ENCODE data around the gene RAG1.
"Not testable (repeated sequence)": the region's sequence is repeated elsewhere in the genome, so short reads cannot be mapped to it uniquely, and the experiment has no call there.

The RAG1 gene

GRCh38 chr11:36567694-36568093 is at the start of gene RAG1:
Gene RAG1 (plus strand): TSS chr11:36568007. CDS start chr11:36573305, 5,298 bp downstream.
- Mint-ChIP-seq H3K36me3 (no peaks in the 10 kb centered on the region), H3K9me3 (no peaks in the 10 kb centered on the region), H3K27me3 (peaks cover 54% of the 10 kb centered on the region), H3K4me1 (peaks cover 6% of the 10 kb centered on the region), H3K27ac (no peak within 1 kb of the TSS), H3K4me3 (no peak within 1 kb of the TSS)
- DNase-seq = no peak
- CTCF ChIA-PET = interaction anchor here (1.3 to 9.8 kb wide), 2 partner anchors 168 to 179 kb away, joined by 3 to 204 read pairs; no protein-coding TSS in a partner anchor

GRCh38 chr11:36530840-36531239 is 37.0 kb upstream of the RAG1 start:
- Mint-ChIP-seq H3K36me3 (peaks cover 2% of the 10 kb centered on the region), H3K27me3 (peaks cover 7% of the 10 kb centered on the region), H3K4me3 (no peak overlapping the region), H3K9me3 (no peaks in the 10 kb centered on the region), H3K27ac (no peak overlapping the region), H3K4me1 (no peaks in the 10 kb centered on the region)
- no peak for DNase-seq
- CTCF ChIA-PET = no interaction called here

GRCh38 chr11:36532941-36533601 is 34.7 kb upstream of the RAG1 start:
- H3K27me3 Mint-ChIP-seq = peaks cover 6% of the 10 kb centered on the region
- H3K27ac Mint-ChIP-seq = no peak overlapping the region
- H3K4me3 Mint-ChIP-seq = no peak overlapping the region
- DNase-seq = no peak
- no peaks in the 10 kb centered on the region for H3K4me1 Mint-ChIP-seq
- H3K36me3 Mint-ChIP-seq = no peaks in the 10 kb centered on the region
- CTCF ChIA-PET = no interaction called here
- no peaks in the 10 kb centered on the region for H3K9me3 Mint-ChIP-seq

- Mint-ChIP-seq H3K36me3 (no peaks in the 10 kb centered on the region), H3K4me1 (no peaks in the 10 kb centered on the region), H3K9me3 (no peaks in the 10 kb centered on the region), H3K4me3 (no peak overlapping the region), H3K27me3 (peaks cover 4% of the 10 kb centered on the region), H3K27ac (no peak overlapping the region)
- CTCF ChIA-PET = no interaction called here
- no peak for DNase-seq
Observed at GRCh38 chr11:36534276-36534840, 33.4 kb upstream of the RAG1 start.

GRCh38 chr11:36540998-36541397 is 26.8 kb upstream of the RAG1 start:
- no peak overlapping the region for H3K4me3 Mint-ChIP-seq
- CTCF ChIA-PET = interaction anchor here (0.9 to 3.6 kb wide), 7 partner anchors 27 to 253 kb away, joined by 3 to 15 read pairs (median 3); partner anchors contain the start of gene TRAF6

GRCh38 chr11:36550385-36551115 is 17.3 kb upstream of the RAG1 start:
- Mint-ChIP-seq H3K4me3 (no peak overlapping the region), H3K27ac (no peak overlapping the region), H3K36me3 (no peaks in the 10 kb centered on the region), H3K27me3 (peaks cover 16% of the 10 kb centered on the region), H3K4me1 (no peaks in the 10 kb centered on the region), H3K9me3 (no peaks in the 10 kb centered on the region)
- no peak for DNase-seq
- CTCF ChIA-PET = interaction anchor here (1.1 kb wide), 1 partner anchor 13 kb away, joined by 4 read pairs; no protein-coding TSS in a partner anchor

More at GRCh38 chr11:36540998-36541397, 26.8 kb upstream of the RAG1 start:
- H3K4me1 Mint-ChIP-seq = no peaks in the 10 kb centered on the region
- no peaks in the 10 kb centered on the region for H3K36me3 Mint-ChIP-seq
- DNase-seq = peak; percentile 50
- peaks cover 4% of the 10 kb centered on the region for H3K27me3 Mint-ChIP-seq
- H3K27ac Mint-ChIP-seq = no peak overlapping the region
- H3K9me3 Mint-ChIP-seq = no peaks in the 10 kb centered on the region

GRCh38 chr11:36557390-36557789 is 10.4 kb upstream of the RAG1 start:
- peak overlapping the region; percentile 5 for H3K27ac Mint-ChIP-seq
- H3K9me3 Mint-ChIP-seq = peaks cover 17% of the 10 kb centered on the region
- DNase-seq, H3K36me3 Mint-ChIP-seq, CTCF ChIA-PET, H3K4me3 Mint-ChIP-seq: not testable (repeated sequence)
- H3K4me1 Mint-ChIP-seq = peaks cover 28% of the 10 kb centered on the region
- peaks cover 12% of the 10 kb centered on the region for H3K27me3 Mint-ChIP-seq

GRCh38 chr11:36557991-36558390 is 9.8 kb upstream of the RAG1 start:
- H3K4me3 Mint-ChIP-seq = peak overlapping the region; percentile 57
- no peak for DNase-seq
- peaks cover 15% of the 10 kb centered on the region for H3K27me3 Mint-ChIP-seq
- H3K4me1 Mint-ChIP-seq = peaks cover 28% of the 10 kb centered on the region
- H3K27ac Mint-ChIP-seq = peak overlapping the region; percentile 96
- H3K36me3 Mint-ChIP-seq = peaks cover 4% of the 10 kb centered on the region
- H3K9me3 Mint-ChIP-seq = peaks cover 17% of the 10 kb centered on the region
- CTCF ChIA-PET = no interaction called here

- Mint-ChIP-seq H3K27me3 (peaks cover 20% of the 10 kb centered on the region), H3K9me3 (peaks cover 17% of the 10 kb centered on the region), H3K4me3 (peak overlapping the region; percentile 57), H3K4me1 (peaks cover 28% of the 10 kb centered on the region), H3K27ac (peak overlapping the region; percentile 96), H3K36me3 (peaks cover 4% of the 10 kb centered on the region)
- CTCF ChIA-PET = interaction anchor here (9.8 kb wide), 1 partner anchor 188 kb away, joined by 204 read pairs; no protein-coding TSS in a partner anchor
- no peak for DNase-seq
Observed at GRCh38 chr11:36558571-36559413, 9.0 kb upstream of the RAG1 start.

- H3K9me3 Mint-ChIP-seq = peaks cover 10% of the 10 kb centered on the region
- peaks cover 53% of the 10 kb centered on the region for H3K27me3 Mint-ChIP-seq
- no peak overlapping the region for H3K27ac Mint-ChIP-seq
- peak; percentile 74 for DNase-seq
- CTCF ChIA-PET = interaction anchor here (0.7 to 9.8 kb wide), 23 partner anchors 9 to 297 kb away, joined by 3 to 204 read pairs (median 4); partner anchors contain the start of gene TRAF6
- peaks cover 12% of the 10 kb centered on the region for H3K4me1 Mint-ChIP-seq
- H3K36me3 Mint-ChIP-seq = peaks cover 2% of the 10 kb centered on the region
- peak overlapping the region; percentile 29 for H3K4me3 Mint-ChIP-seq
Observed at GRCh38 chr11:36564376-36565030, 3.3 kb upstream of the RAG1 start.

- peaks cover 51% of the 10 kb centered on the region for H3K27me3 Mint-ChIP-seq
- no peak overlapping the region for H3K27ac Mint-ChIP-seq
- H3K36me3 Mint-ChIP-seq = peaks cover 2% of the 10 kb centered on the region
- CTCF ChIA-PET = interaction anchor here (0.7 to 9.8 kb wide), 17 partner anchors 8 to 298 kb away, joined by 3 to 204 read pairs (median 5); no protein-coding TSS in a partner anchor
- H3K4me3 Mint-ChIP-seq = no peak overlapping the region
- H3K4me1 Mint-ChIP-seq = peaks cover 6% of the 10 kb centered on the region
- H3K9me3 Mint-ChIP-seq = peaks cover 4% of the 10 kb centered on the region
- no peak for DNase-seq
Observed at GRCh38 chr11:36565031-36565610, 2.7 kb upstream of the RAG1 start.

- Mint-ChIP-seq H3K9me3 (no peaks in the 10 kb centered on the region), H3K36me3 (no peaks in the 10 kb centered on the region), H3K27me3 (peaks cover 49% of the 10 kb centered on the region), H3K4me3 (no peak overlapping the region), H3K4me1 (peaks cover 6% of the 10 kb centered on the region), H3K27ac (no peak overlapping the region)
- DNase-seq = no peak
- CTCF ChIA-PET = interaction anchor here (0.9 to 9.8 kb wide), 3 partner anchors 103 to 180 kb away, joined by 3 to 204 read pairs (median 3); no protein-coding TSS in a partner anchor
Observed at GRCh38 chr11:36566407-36567053, 1.3 kb upstream of the RAG1 start.

Data from activated naive CD4-positive, alpha-beta T cell treated with anti-CD3 and anti-CD28 coated beads, Interleukin-2, amount 10 ng/mL, durations not matched to agents 7 days and 5 days (primary cell).